IgD-negative memory B cell (primary cell): ENCODE measurements around the gene PLEKHA5. TPM values are rescaled to one million over a fixed set of nuclear protein-coding genes. Genes with fewer than 3 reads are reported as not detected.
A peak's percentile ranks its signal among the peaks of the same experiment; 100 is the strongest.
"Not testable (repeated sequence)": the region's sequence is repeated elsewhere in the genome, so short reads cannot be mapped to it uniquely, and the experiment has no call there.

Experiments
- H3K27ac Mint-ChIP-seq, 3 donors: one replicate each; pipeline ENCODE4 v1.8.0; 2020 to 2022; ENCODE audit warnings: mild to moderate bottlenecking in 3 of 3, mixed read lengths in 3 of 3, moderate library complexity in 1 of 3
- H3K27me3 Mint-ChIP-seq: one replicate; pipeline ENCODE4 v1.8.0; 2021; ENCODE audit warnings: mixed read lengths
- H3K36me3 Mint-ChIP-seq: one replicate; pipeline ENCODE4 v1.8.0; 2020; ENCODE audit warnings: mild to moderate bottlenecking, mixed read lengths
- H3K4me1 Mint-ChIP-seq, 3 donors: one replicate each; pipeline ENCODE4 v1.8.0; 2020 to 2022; ENCODE audit warnings: mixed read lengths in 3 of 3, mild to moderate bottlenecking in 1 of 3
- H3K4me3 Mint-ChIP-seq, 4 donors: one replicate each; pipeline ENCODE4 v1.8.0; 2020 to 2022; ENCODE audit warnings: mild to moderate bottlenecking in 4 of 4, mixed read lengths in 4 of 4, moderate library complexity in 3 of 4
- H3K9me3 Mint-ChIP-seq, 3 donors: one replicate each; pipeline ENCODE4 v1.8.0; 2020 to 2021; ENCODE audit warnings: mixed read lengths in 3 of 3, mild to moderate bottlenecking in 1 of 3
- polyA plus RNA-seq: library from polyadenylated mRNA; unstranded; fragments of 300-500 nt; fragmentation: Illumina TruSeq; gene quantifications from one replicate; pipeline ENCODE4 v1.2.3, GENCODE V29; 2021

Gene PLEKHA5
- polyA plus RNA-seq, 1 donor from 2014 or later: 0.18 TPM

- Mint-ChIP-seq H3K27ac (no peak overlapping the region), H3K9me3 (peaks cover 0 to 5% (median 0%) of the 10 kb centered on the region in 3 donors), H3K4me1 (peaks cover 0 to 3% (median 1%) of the 10 kb centered on the region in 3 donors), H3K4me3 (no peak overlapping the region), H3K36me3 (no peaks in the 10 kb centered on the region), H3K27me3 (peaks cover 1% of the 10 kb centered on the region)
These were observed 272.7 kb downstream of the PLEKHA5 start for GRCh38 chr12:19402211-19402610.

GRCh38 chr12:19402743-19403431 is 273.4 kb downstream of the PLEKHA5 start:
- no peak overlapping the region for H3K27ac Mint-ChIP-seq

DNA sequence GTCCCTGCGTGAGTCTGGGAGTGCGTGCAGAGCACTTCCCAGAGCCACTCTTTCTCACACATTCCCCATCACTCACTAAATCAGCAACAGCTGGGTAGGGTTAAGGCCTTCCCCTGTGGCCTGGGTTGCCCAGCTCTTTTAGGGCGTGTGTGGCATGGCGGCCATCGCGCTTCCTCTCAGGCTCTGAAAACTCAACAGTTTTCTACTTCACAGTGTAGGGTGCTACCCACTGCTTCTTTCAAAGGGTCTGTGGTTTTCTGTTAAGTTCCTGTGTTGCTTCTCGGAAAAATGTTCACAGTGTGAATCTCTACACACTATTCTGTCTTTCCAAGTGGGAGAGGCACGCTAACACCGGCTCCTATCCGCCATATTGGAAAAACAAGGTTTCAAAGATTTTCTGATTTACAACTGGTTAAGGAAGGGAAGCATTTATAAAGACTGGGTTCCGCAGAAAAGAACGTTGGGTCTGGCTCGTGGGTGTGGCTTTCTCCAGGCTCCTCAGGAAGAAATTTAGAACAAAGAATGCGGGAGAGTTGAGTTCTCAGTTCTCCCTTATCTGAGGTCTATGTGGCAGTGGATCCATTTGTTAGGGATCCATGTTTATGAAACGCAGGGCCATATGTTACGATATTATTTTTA is 274.8 kb downstream of the PLEKHA5 start:
- H3K27me3 Mint-ChIP-seq: peaks cover 1% of the 10 kb centered on the region
- peak overlapping the region in 1 of 4 donors; percentile 11 for H3K4me3 Mint-ChIP-seq
- peaks cover 0 to 3% (median 1%) of the 10 kb centered on the region in 3 donors for H3K4me1 Mint-ChIP-seq
- peaks cover 0 to 5% (median 0%) of the 10 kb centered on the region in 3 donors for H3K9me3 Mint-ChIP-seq
- no peak overlapping the region for H3K27ac Mint-ChIP-seq
- no peaks in the 10 kb centered on the region for H3K36me3 Mint-ChIP-seq

More at GRCh38 chr12:19402743-19403431, 273.4 kb downstream of the PLEKHA5 start:
- H3K27me3 Mint-ChIP-seq: peaks cover 1% of the 10 kb centered on the region
- no peaks in the 10 kb centered on the region for H3K36me3 Mint-ChIP-seq
- peaks cover 0 to 3% (median 1%) of the 10 kb centered on the region in 3 donors for H3K4me1 Mint-ChIP-seq
- H3K4me3 Mint-ChIP-seq: no peak overlapping the region
- H3K9me3 Mint-ChIP-seq: peaks cover 0 to 5% (median 0%) of the 10 kb centered on the region in 3 donors

GRCh38 chr12:19409376-19409775 is 279.8 kb downstream of the PLEKHA5 start:
- H3K27ac Mint-ChIP-seq: no peak overlapping the region
- H3K27me3 Mint-ChIP-seq: peaks cover 1% of the 10 kb centered on the region
- H3K36me3 Mint-ChIP-seq: no peaks in the 10 kb centered on the region
- H3K4me3 Mint-ChIP-seq: no peak overlapping the region
- H3K4me1 Mint-ChIP-seq: peaks cover 0 to 1% (median 0%) of the 10 kb centered on the region in 3 donors
- peaks cover 0 to 5% (median 0%) of the 10 kb centered on the region in 3 donors for H3K9me3 Mint-ChIP-seq

DNA sequence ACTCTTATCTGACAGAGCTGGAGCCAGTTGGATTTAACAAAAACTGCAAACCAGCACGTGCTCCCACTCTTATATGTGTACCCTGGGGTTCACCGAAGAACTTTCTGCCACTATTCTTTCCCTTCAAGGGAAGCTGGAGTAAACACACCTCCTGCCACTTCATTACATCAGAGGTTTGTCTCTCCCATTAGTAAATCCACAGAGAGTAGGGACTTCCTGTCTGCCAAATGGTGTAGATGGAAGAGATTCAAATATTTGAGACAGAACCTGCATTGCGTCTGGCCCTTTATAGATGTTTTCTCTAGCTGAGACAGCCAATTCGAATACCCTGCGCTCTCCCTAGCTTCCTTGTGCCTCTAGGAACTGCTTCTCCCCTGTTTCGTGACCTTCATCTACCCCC is 280.7 kb downstream of the PLEKHA5 start:
- H3K9me3 Mint-ChIP-seq: peaks cover 0 to 3% (median 0%) of the 10 kb centered on the region in 3 donors

DNA sequence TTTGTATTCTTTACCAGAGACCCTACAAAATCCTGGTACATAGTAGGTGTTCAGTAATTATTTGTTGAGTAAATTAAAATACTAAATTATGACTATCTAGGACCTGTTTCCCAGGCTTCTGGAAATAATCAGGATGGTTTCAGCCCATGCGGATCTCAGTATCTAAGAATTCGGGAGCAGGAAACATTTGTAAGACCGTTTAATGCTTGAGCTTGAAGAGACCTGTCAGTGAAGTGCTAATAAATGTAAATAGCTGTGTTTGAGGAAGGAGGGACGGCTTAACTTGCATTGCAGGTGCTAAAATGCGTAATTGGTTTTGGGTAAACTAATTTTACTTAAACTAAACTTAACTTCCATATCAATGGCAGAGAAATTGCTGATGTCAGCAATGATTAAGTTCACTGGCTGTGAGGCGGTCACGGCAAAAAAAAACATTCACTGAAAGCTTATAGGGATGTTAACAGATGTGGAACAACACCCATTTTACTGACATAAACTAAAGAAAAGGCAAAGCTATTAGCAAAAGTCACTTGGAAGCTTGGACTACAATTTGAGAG is 281.2 kb downstream of the PLEKHA5 start:
- Mint-ChIP-seq H3K27ac (no peak overlapping the region), H3K27me3 (peaks cover 1% of the 10 kb centered on the region), H3K4me1 (peaks cover 0 to 1% (median 0%) of the 10 kb centered on the region in 3 donors), H3K9me3 (peaks cover 0 to 3% (median 0%) of the 10 kb centered on the region in 3 donors), H3K4me3 (no peak overlapping the region), H3K36me3 (no peaks in the 10 kb centered on the region)

More for the DNA sequence above, 280.7 kb downstream of the PLEKHA5 start:
- Mint-ChIP-seq H3K27me3 (peaks cover 1% of the 10 kb centered on the region), H3K36me3 (no peaks in the 10 kb centered on the region), H3K27ac (no peak overlapping the region), H3K4me1 (peaks cover 0 to 1% (median 0%) of the 10 kb centered on the region in 3 donors), H3K4me3 (peak overlapping the region in 1 of 4 donors; percentile 54)

- Mint-ChIP-seq H3K36me3 (no peaks in the 10 kb centered on the region), H3K27me3 (peaks cover 1% of the 10 kb centered on the region), H3K4me3 (no peak overlapping the region), H3K4me1 (peaks cover 0 to 1% (median 0%) of the 10 kb centered on the region in 3 donors), H3K27ac (no peak overlapping the region), H3K9me3 (peaks cover 0 to 3% (median 0%) of the 10 kb centered on the region in 3 donors)
These were observed 282.0 kb downstream of the PLEKHA5 start for GRCh38 chr12:19411234-19412204.

GRCh38 chr12:19412844-19413243 is 283.3 kb downstream of the PLEKHA5 start:
- no peaks in the 10 kb centered on the region for H3K9me3 Mint-ChIP-seq
- peaks cover 0 to 2% (median 0%) of the 10 kb centered on the region in 3 donors for H3K4me1 Mint-ChIP-seq
- no peak overlapping the region for H3K4me3 Mint-ChIP-seq
- no peaks in the 10 kb centered on the region for H3K27me3 Mint-ChIP-seq
- H3K27ac Mint-ChIP-seq: no peak overlapping the region
- no peaks in the 10 kb centered on the region for H3K36me3 Mint-ChIP-seq

DNA sequence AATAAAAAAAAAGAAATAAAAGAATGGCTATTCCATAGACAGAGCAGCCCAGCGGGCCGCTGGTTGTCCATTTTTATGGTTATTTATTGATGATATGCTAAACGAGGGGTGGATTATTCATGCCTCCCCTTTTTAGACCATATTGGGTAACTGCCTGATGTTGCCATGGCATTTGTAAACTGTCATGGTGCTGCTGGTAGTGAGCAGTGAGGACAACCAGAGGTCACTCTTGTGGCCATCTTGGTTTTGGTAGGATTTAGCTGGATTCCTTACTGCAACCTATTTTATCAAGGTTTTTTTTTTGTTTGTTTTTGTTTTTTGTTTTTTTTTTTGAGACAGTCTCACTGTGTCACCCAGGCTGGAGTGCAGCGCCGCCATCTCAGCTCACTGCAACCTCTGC is 284.0 kb downstream of the PLEKHA5 start:
- H3K27me3 Mint-ChIP-seq, H3K36me3 Mint-ChIP-seq, H3K4me1 Mint-ChIP-seq, H3K27ac Mint-ChIP-seq, H3K9me3 Mint-ChIP-seq, H3K4me3 Mint-ChIP-seq: not testable (repeated sequence)

DNA sequence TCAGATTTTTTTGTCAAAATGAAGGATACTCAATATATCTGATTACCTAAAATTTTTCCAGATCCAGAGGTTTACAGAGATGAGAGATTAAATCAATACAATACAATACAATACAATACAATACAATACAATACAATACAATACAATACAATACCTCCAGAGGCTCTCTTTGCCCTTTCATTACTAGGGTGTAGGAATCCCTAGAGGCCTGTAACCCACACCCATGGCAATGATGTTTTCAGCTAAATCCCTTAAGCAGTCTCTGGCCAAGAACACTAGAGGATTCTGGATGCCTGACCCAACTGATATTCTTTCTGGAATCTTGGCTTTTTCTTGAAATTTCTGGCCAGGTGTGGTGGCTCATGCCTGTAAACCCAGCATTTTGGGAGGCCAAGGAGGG is 286.0 kb downstream of the PLEKHA5 start:
- H3K4me3 Mint-ChIP-seq: no peak overlapping the region
- H3K27me3 Mint-ChIP-seq: no peaks in the 10 kb centered on the region
- no peak overlapping the region for H3K27ac Mint-ChIP-seq

DNA sequence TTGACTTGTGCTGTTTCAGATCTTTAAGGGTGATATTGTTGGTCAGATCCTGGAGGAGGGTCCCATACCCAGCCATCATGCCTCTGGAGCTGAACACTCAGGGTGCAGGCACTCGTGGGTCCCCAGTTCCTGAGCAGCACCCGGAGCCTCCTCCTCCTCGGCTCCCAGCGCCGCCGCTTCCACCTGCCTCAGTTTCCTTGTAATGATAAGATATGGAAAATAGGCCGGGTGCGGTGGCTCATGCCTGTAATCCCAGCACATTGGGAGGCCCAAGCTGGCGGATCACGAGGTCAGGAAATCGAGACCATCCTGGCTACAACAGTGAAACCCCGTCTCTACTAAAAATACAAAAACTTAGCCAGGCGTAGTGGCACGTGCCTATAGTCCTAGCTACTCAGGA is 289.6 kb downstream of the PLEKHA5 start:
- Mint-ChIP-seq H3K9me3 (no peaks in the 10 kb centered on the region), H3K4me3 (no peak overlapping the region), H3K4me1 (peaks cover 0 to 2% (median 0%) of the 10 kb centered on the region in 3 donors), H3K27ac (no peak overlapping the region), H3K36me3 (peaks cover 2% of the 10 kb centered on the region), H3K27me3 (no peaks in the 10 kb centered on the region)

More for the DNA sequence above, 286.0 kb downstream of the PLEKHA5 start:
- Mint-ChIP-seq H3K4me1 (peaks cover 0 to 2% (median 0%) of the 10 kb centered on the region in 3 donors), H3K9me3 (no peaks in the 10 kb centered on the region), H3K36me3 (no peaks in the 10 kb centered on the region)

DNA sequence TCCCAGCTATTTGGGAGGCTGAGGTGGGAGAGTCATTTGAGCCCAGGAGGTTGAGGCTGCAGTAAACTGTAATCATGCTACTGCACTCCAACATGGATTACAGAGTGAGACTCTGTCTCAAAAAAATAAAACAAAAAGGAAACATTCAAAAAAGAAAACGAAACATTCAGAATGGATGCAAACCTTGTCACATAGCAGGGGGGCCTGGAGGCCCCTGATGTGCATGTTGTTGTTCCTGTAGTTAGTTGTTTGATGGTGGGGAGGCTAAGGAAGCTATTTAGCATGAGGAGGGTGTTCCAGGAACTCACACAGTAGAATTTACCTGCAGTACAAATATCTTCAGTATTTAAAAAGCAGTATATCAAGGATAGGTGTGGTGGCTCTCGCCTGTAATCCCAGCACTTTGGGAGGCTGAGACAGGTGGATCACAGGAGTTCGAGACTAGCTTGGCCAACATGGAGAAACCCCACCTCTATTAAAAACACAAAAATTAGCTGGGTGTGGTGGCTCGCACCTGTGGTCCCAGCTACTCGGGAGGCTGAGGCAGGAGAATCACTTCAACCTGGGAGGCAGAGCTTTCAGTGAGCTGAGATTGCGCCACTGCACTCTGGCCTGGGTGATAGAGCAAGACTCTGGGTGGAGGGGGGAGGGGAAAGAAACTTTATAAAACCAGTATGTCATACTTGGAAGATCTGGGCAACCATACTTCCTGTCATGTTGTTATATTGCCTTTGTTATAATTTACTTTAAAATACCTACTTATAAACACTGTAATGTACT is 292.2 kb downstream of the PLEKHA5 start:
- no peak overlapping the region for H3K27ac Mint-ChIP-seq
- peaks cover 0 to 2% (median 0%) of the 10 kb centered on the region in 3 donors for H3K4me1 Mint-ChIP-seq
- peaks cover 2% of the 10 kb centered on the region for H3K36me3 Mint-ChIP-seq
- H3K27me3 Mint-ChIP-seq: no peaks in the 10 kb centered on the region
- H3K4me3 Mint-ChIP-seq: no peak overlapping the region
- H3K9me3 Mint-ChIP-seq: peaks cover 0 to 3% (median 2%) of the 10 kb centered on the region in 3 donors

- Mint-ChIP-seq H3K4me1 (no peaks in the 10 kb centered on the region), H3K9me3 (peaks cover 0 to 3% (median 2%) of the 10 kb centered on the region in 3 donors), H3K27me3 (no peaks in the 10 kb centered on the region), H3K36me3 (peaks cover 2% of the 10 kb centered on the region), H3K4me3 (no peak overlapping the region), H3K27ac (no peak overlapping the region)
These were observed 293.8 kb downstream of the PLEKHA5 start for GRCh38 chr12:19423166-19423930.
